GM21423 (cell line): ENCODE measurements around the gene CABLES1.
A peak's percentile ranks its signal among the peaks of the same experiment; 100 is the strongest.
"Not testable (repeated sequence)": the region's sequence is repeated elsewhere in the genome, so short reads cannot be mapped to it uniquely, and the experiment has no call there.

Source experiments
- ATAC-seq: cut with Tn5 transposase; IDR thresholded peaks from one replicate; pipeline ENCODE4 v1.9.1; 2021; ENCODE audit warnings: mild to moderate bottlenecking, moderate library complexity; ENCODE audit not compliant: unreplicated experiment

CABLES1 gene

GRCh38 chr18:23281626-23282436 is 146.5 kb downstream of the CABLES1 start:
- ATAC-seq, result no peak

GRCh38 chr18:23282437-23282781 is 147.1 kb downstream of the CABLES1 start:
- no peak for ATAC-seq

DNA sequence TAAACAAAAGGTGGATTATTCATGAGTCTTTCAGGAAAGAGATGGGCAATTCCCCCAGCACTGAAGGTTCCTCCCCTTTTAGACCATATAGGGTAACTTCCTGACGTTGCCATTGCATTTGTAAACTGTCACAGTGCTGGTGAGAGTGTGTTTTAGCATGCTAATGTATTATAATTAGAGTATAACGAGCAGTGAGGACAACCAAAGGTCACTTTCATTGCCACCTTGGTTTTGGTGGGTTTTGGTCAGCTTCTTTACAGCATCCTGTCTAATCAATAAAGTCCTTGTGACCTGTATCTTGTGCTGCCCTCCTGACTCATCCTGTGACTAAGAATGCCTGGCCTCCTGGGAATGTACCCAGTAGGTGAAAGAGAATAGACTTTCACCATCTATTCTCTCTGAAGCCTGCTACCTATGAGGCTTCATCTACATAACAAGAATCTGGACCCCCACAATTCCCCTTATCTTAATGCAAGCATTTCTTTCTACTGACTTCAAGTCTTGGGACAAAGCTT is 148.7 kb downstream of the CABLES1 start:
- peak; percentile 91 for ATAC-seq

GRCh38 chr18:23284629-23285028 is 149.3 kb downstream of the CABLES1 start:
- no peak for ATAC-seq

DNA sequence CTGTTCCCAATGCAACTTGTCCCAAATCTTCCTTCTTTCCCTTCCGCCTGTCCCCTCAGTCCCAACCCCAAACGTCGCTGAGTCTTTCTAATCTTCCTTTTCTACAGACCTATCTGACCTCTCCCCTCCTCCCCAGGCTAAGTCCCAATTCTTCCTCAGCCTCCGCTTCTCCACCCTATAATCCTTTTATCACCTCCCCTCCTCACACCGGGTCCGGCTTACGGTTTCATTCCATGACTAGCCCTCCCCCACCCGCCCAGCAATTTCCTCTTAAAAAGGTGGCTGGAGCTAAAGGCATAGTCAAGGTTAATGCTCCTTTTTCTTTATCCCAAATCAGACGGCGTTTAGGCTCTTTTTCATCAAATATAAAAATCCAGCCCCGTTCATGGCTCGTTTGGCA is 150.3 kb downstream of the CABLES1 start:
- not testable (repeated sequence) for ATAC-seq

DNA sequence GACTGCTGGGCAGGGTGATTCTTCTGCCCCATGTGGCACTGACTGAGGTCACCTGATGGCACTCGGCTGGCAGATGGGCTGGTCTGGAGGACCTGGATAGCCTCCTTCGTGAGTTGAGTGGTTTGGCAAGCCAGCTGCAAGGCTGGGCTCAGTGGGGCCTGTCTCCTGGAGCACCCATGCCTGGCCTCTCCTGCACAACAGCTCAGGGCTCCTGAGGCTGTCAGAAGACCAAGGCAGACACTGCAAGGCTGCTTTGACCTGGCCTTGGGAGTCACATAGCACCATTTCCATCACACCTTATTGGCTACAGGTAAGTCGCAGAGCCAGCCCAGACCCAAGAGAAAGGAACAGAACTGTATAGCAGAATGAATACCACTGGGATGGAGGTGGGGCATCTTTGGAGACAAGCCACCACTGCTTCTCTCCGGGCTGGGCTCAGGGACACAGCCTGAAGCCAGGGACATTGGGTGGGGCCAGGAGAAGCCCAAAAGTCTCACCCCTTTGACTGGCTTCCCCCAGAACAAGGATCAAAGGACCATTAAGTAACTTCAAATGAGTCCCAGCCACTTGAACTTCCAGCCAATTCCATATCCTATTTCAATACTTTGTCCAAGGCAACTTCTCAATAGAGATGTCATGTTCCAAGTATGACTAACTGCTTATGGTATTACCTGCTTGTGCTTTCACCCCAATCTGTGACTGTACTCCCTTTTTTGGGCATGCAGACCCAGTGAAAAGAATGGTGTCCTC is 156.3 kb downstream of the CABLES1 start:
- no peak for ATAC-seq

- no peak for ATAC-seq
Observed at GRCh38 chr18:23300231-23300805, 165.0 kb downstream of the CABLES1 start.

DNA sequence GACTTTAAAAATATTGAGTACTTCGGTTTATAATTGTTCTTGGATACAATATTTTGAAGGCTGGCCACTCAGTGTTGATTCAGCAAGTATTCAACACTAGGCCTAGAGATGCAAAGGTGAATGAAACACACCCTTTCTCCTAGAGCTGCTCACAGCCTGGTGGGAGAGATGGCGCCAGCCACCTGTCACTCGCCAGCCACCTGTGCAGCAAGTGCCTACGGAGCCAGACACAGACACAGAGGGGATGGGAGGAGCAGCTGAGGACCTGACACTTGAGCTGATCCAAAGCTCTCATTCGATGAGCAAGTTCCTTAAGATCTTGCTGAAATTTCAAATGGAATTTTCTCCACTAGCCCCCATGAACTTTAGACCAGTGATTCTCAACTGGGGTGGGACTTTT is 166.7 kb downstream of the CABLES1 start:
- ATAC-seq, result no peak

DNA sequence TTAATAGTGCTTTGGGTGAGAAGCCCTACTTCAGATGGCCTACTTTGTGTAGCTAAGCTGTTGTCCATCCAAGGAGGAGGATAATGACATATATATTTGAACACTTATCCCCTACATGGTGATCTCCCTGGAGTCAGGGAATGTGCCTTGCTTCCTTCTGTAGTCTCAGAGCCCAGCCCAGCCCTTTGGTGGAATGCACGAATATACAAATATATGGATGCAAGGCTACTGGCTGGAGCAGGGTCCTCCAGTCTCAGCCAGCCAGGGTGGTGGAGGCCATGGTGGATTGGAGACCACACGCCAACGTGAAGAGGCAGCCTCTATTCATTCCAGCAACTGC is 167.2 kb downstream of the CABLES1 start:
- ATAC-seq, result no peak

GRCh38 chr18:23302851-23303527 is 167.7 kb downstream of the CABLES1 start:
- ATAC-seq, result no peak

DNA sequence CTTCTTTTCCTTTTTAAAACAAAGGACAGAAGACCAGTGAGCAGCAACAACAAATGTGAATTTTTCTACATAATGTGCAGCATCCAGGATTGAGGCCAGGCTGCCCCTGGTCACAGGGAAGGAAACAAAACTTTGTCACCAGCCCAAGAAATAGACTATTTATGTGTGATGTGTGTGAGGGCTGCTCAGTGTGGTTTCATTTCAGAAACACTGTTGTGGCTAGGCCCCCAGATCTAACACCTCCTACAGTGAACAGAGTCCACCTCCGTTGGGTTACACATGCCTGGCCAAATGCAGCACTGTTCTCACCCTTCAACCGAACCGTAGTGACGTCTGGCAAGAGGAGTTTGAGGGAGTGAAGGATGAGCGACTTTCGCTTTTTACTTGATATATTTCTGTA is 171.5 kb downstream of the CABLES1 start:
- peak; percentile 68 for ATAC-seq

GRCh38 chr18:23307567-23308295 is 172.4 kb downstream of the CABLES1 start:
- ATAC-seq, result peak; percentile 64
